Esophagus (tissue), 2 donors: ENCODE data around the gene CTPS1. TPM values are rescaled to one million over a fixed set of nuclear protein-coding genes. Genes with fewer than 3 reads are reported as not detected.

ENCODE experiments used
- H3K27ac ChIP-seq, 2 donors: one replicate each; pipeline ENCODE4 v1.5.1; 2013; ENCODE audit warnings: low read depth in 2 of 2, mild to moderate bottlenecking in 2 of 2, inconsistent platforms in 1 of 2, low read length in 1 of 2, moderate library complexity in 1 of 2
- H3K27me3 ChIP-seq, 2 donors: one replicate each; pipeline ENCODE4 v1.6.1; 2013; ENCODE audit warnings: low read length in 2 of 2, control low read depth in 1 of 2, mild to moderate bottlenecking in 1 of 2; ENCODE audit not compliant: insufficient read depth in 2 of 2, control insufficient read depth in 1 of 2
- H3K36me3 ChIP-seq, 2 donors: one replicate each; pipeline ENCODE4 v1.6.1; 2013; ENCODE audit warnings: low read length in 1 of 2; ENCODE audit not compliant: control insufficient read depth in 2 of 2, insufficient read depth in 2 of 2
- H3K4me1 ChIP-seq, 2 donors: one replicate each; pipeline ENCODE4 v1.6.1; 2013; ENCODE audit warnings: low read length in 1 of 2; ENCODE audit not compliant: control insufficient read depth in 2 of 2, insufficient read depth in 2 of 2
- H3K4me3 ChIP-seq, 2 donors: one replicate each; pipeline ENCODE4 v1.5.1; 2013; ENCODE audit warnings: low read length in 2 of 2, mild to moderate bottlenecking in 2 of 2, low read depth in 1 of 2, moderate library complexity in 1 of 2
- H3K9me3 ChIP-seq, 2 donors: one replicate each; pipeline ENCODE4 v1.6.1; 2013; ENCODE audit warnings: mild to moderate bottlenecking in 2 of 2, low read depth in 1 of 2, low read length in 1 of 2, moderate library complexity in 1 of 2; ENCODE audit not compliant: control insufficient read depth in 2 of 2, insufficient read depth in 1 of 2
- WGBS, 2 donors: extraction: QIAGEN DNeasy Blood & Tissue Kit; methylation state at CpG; one replicate each; pipeline ENCODE4 v1.1.7; 2013; 5-methylcytosine and 5-hydroxymethylcytosine counted together
- polyA plus RNA-seq, 2 donors: library from polyadenylated mRNA; stranded (reverse); fragments of 200-250 nt; gene quantifications; one replicate each; pipeline ENCODE4 v1.2.3, GENCODE V29; 2013
- donor health status: healthy with polysubstance abuse.
- donor health status: Bipolar disorder and iron deficiency.

The CTPS1 gene
- polyA plus RNA-seq, 2 donors, result 10.8 to 17.7 TPM

- H3K36me3 ChIP-seq, result peaks cover 13 to 27% of the 10 kb centered on the region in 2 donors
- peaks cover 0 to under 1% of the 10 kb centered on the region in 2 donors for H3K4me1 ChIP-seq
- WGBS, 2 donors, result 76 to 92% methylated on average over 3 of the region's 3 CpGs
Observed at GRCh38 chr1:40986956-40987355, 7.5 kb downstream of the CTPS1 start.

DNA sequence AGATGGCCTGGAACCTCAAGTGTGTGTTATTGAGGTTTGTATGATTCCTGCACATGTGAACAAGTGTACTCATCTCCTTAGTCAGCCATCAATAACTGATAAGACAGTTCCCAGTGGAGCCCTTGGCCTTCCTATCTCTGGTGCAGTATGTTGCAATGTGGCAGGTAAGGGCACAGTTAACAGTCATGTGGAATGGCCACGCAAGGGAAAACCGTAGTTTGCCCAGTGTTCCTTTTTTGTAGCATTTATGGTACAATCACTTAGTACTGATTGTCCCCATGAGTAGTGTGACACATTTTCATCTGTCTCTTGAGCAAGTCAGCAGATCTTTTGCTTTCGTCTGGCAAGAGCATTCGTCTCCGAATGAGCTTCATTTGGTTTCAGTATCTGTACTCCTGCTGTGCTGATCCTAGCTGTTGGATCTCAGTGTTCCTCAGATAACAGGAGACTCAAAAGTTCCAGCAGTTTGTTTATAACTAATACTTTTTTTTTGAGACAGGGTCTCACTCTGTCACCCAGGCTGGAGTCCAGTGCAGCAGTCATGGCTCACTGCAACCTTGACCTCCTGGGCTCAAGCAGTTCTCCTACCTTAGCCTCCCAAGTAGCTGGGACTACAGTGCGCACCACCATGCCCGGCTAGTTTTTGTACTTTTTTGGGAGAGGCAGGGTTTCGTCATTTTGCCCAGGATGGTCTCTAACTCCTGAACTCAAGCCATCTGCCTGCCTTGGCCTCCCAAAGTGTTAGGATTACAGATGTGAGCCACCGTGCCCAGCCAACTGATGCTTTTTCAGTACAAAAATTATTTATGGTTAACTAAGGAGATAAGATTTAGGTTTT lies 8.2 kb downstream of the CTPS1 start:
- no peak overlapping the region for H3K27ac ChIP-seq
- no peaks in the 10 kb centered on the region for H3K27me3 ChIP-seq
- H3K36me3 ChIP-seq, result peaks cover 17 to 30% of the 10 kb centered on the region in 2 donors
- no peaks in the 10 kb centered on the region for H3K9me3 ChIP-seq
- WGBS, 2 donors, result 91 to 92% methylated on average over 9 of the region's 9 CpGs
- H3K4me1 ChIP-seq, result no peaks in the 10 kb centered on the region
- no peak overlapping the region for H3K4me3 ChIP-seq

More at GRCh38 chr1:40986956-40987355, 7.5 kb downstream of the CTPS1 start:
- no peak overlapping the region for H3K4me3 ChIP-seq
- H3K27me3 ChIP-seq, result no peaks in the 10 kb centered on the region
- no peak overlapping the region for H3K27ac ChIP-seq
- no peaks in the 10 kb centered on the region for H3K9me3 ChIP-seq

- Histone ChIP-seq H3K4me1 (no peaks in the 10 kb centered on the region), H3K27ac (no peak overlapping the region), H3K9me3 (no peaks in the 10 kb centered on the region), H3K4me3 (no peak overlapping the region), H3K36me3 (peaks cover 17 to 33% of the 10 kb centered on the region in 2 donors), H3K27me3 (no peaks in the 10 kb centered on the region)
- 77 to 91% methylated on average over 3 of the region's 3 CpGs for WGBS, 2 donors
Observed at GRCh38 chr1:40988280-40988679, 8.8 kb downstream of the CTPS1 start.

DNA sequence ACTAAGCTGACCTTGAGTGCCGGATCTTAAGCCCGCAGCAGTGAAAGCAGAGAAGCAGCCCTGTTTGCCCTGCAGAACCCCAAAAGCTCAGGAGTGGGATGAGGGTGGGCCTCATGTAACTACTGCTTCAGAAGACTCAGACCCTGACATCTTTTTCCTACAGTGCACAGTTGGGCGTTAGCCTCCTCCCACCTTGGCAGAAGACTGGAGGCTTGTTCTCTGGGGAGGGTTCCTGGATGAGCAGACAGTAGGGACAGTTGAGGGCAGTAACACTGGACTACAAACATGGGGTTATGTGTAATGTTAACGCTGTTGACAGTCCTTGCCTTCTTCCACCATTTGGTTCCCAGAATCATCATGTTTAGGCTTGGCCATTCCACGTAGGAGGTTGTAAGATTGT lies 9.6 kb downstream of the CTPS1 start:
- WGBS, 2 donors, result 98 to 99% methylated on average over 5 of the region's 5 CpGs
- Histone ChIP-seq H3K27ac (no peak overlapping the region), H3K9me3 (no peaks in the 10 kb centered on the region), H3K27me3 (no peaks in the 10 kb centered on the region), H3K36me3 (peaks cover 17 to 33% of the 10 kb centered on the region in 2 donors), H3K4me1 (no peaks in the 10 kb centered on the region), H3K4me3 (no peak overlapping the region)

DNA sequence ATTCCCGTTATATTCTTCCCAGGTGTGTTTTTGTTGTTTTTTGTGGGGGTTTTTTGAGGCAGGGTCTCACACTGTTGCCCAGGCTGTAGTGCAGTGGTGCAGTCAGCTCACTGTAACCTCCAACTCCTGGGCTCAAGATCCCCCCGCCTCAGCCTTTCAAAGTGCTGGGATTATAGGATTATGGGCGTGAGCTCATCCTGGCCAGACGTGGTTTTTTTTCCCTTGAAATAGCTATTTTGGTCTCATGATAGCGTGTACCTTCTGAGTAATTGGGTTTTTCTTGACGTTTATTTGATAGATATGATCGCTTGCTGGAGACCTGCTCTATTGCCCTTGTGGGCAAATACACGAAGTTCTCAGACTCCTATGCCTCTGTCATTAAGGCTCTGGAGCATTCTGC lies 17.6 kb downstream of the CTPS1 start:
- Histone ChIP-seq H3K27ac (no peak overlapping the region), H3K4me3 (no peak overlapping the region), H3K9me3 (no peaks in the 10 kb centered on the region), H3K4me1 (no peaks in the 10 kb centered on the region), H3K27me3 (no peaks in the 10 kb centered on the region), H3K36me3 (peaks cover 12 to 21% of the 10 kb centered on the region in 2 donors)
- 87 to 88% methylated on average over 8 of the region's 8 CpGs for WGBS, 2 donors

GRCh38 chr1:40998668-40999067 lies 19.2 kb downstream of the CTPS1 start:
- Histone ChIP-seq H3K9me3 (no peaks in the 10 kb centered on the region), H3K27ac (peak overlapping the region in 1 of 2 donors; percentile 43), H3K27me3 (no peaks in the 10 kb centered on the region), H3K4me1 (peaks cover 0 to 4% of the 10 kb centered on the region in 2 donors), H3K4me3 (no peak overlapping the region), H3K36me3 (peaks cover 14 to 16% of the 10 kb centered on the region in 2 donors)
- whole genome bisulfite sequencing, 2 donors, result 84 to 90% methylated on average over 4 of the region's 4 CpGs

DNA sequence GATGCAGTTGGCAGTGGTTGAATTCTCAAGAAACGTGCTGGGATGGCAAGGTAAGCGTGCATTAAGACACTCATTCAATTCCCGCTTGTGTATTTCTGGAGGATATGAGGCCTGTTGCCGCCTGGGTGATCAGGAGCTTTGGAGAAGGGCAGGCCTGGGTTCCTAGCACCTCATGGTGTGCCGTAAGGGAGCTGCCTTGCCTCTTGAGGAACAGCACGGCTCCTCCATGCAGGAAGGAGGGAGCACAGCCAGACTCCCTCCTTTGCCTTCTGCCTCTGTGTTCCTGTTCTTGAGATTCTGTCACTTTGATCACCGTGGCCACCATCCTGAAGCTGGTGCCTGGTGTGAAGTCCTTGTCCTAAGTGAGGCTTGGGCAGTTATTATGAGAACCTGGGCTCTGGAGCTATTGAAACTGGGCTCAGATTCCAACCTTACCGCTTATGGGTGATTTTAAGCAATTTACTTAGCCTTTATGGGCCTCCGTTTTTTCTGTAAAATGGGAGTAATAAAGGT lies 23.7 kb downstream of the CTPS1 start:
- Histone ChIP-seq H3K36me3 (peaks cover 9 to 16% of the 10 kb centered on the region in 2 donors), H3K4me1 (peaks cover 0 to 13% of the 10 kb centered on the region in 2 donors), H3K27ac (peak overlapping the region; percentile 11 to 24), H3K9me3 (no peaks in the 10 kb centered on the region), H3K27me3 (no peaks in the 10 kb centered on the region), H3K4me3 (no peak overlapping the region)
- WGBS, 2 donors, result 85% methylated on average over 9 of the region's 9 CpGs

DNA sequence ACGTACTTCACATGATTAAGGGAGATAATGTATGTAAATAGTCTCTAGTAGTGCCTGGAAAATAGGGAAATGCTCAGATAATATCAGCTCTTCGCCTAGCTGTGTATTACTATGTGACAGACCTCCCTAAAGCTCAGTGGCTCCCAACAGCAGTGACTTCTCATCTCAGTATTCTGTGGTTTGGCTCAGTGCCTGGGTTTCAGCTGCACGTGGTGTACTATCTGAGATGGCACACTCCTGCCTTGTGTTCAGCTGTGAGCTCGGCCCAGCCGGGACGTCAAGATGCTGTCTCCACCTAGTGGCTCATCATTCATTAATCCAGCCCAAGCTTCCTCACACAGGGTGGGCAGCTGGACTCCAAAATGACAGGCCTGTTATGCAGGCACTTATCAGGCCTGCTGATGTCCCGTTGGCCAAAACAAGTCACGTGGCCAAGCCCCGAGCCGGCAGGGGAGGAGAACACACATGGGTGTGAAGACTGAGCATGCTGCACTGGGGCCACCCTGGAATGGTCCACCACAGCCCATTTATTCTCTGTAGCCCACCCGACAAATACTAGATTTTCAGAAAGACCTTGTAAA lies 24.2 kb downstream of the CTPS1 start:
- 38 to 43% methylated on average over 11 of the region's 11 CpGs for whole genome bisulfite sequencing, 2 donors
- no peak overlapping the region for H3K4me3 ChIP-seq
- peak overlapping the region in 1 of 2 donors; percentile 22 for H3K27ac ChIP-seq
- H3K36me3 ChIP-seq, result peaks cover 6 to 20% of the 10 kb centered on the region in 2 donors
- no peaks in the 10 kb centered on the region for H3K27me3 ChIP-seq
- H3K4me1 ChIP-seq, result peaks cover 0 to 13% of the 10 kb centered on the region in 2 donors
- H3K9me3 ChIP-seq, result no peaks in the 10 kb centered on the region

GRCh38 chr1:41005876-41006275 lies 26.4 kb downstream of the CTPS1 start:
- Histone ChIP-seq H3K36me3 (peaks cover 9 to 25% of the 10 kb centered on the region in 2 donors), H3K4me3 (no peak overlapping the region), H3K9me3 (no peaks in the 10 kb centered on the region), H3K4me1 (peaks cover 0 to 13% of the 10 kb centered on the region in 2 donors), H3K27me3 (no peaks in the 10 kb centered on the region), H3K27ac (no peak overlapping the region)
- WGBS, 2 donors, result 80 to 86% methylated on average over 5 of the region's 5 CpGs
